Common myeloid progenitor, CD34-positive (primary cell): Measurements from ENCODE around the gene ISG20L2.
A peak's percentile ranks its signal among the peaks of the same experiment; 100 is the strongest.

Source experiments
- CTCF ChIA-PET: fragments of 350-600 bp; sonication (Branson Sonifier 250); formaldehyde crosslinking; loops from one replicate; lab custom pipeline; 2021; ENCODE audit warnings: antibody characterized with exemption; lab: Charles Lee
- POLR2A ChIA-PET: fragments of 350-600 bp; sonication (Branson Sonifier 250); formaldehyde crosslinking; loops from one replicate; lab custom pipeline; 2021; ENCODE audit warnings: antibody characterized with exemption; lab: Charles Lee
- DNase-seq, 3 donors: peaks; one replicate each; pipeline versions ENCODE4 v3.0.0 to v3.0.0-alpha.2; 2013
- H3K27ac ChIP-seq, 2 experiments: 1 replicate in 1 of 2; 2 replicates in 1 of 2; pipeline ENCODE4 v1.7.0; 2013; ENCODE audit warnings: inconsistent platforms in 2 of 2, low read length in 2 of 2, mild to moderate bottlenecking in 2 of 2, low read depth in 1 of 2, moderate library complexity in 1 of 2; ENCODE audit not compliant: severe bottlenecking in 2 of 2, insufficient read depth in 1 of 2, poor library complexity in 1 of 2
- H3K27me3 ChIP-seq, 5 experiments: replicated peaks in 2 of 5; 1 replicate in 3 of 5; 2 replicates in 2 of 5; pipeline versions ENCODE4 v1.6.1 to v1.7.0; 2013; ENCODE audit warnings: low read length in 4 of 5, mild to moderate bottlenecking in 2 of 5, moderate library complexity in 2 of 5, inconsistent platforms in 1 of 5; ENCODE audit not compliant: insufficient read depth in 5 of 5, control insufficient read depth in 4 of 5
- H3K36me3 ChIP-seq, 4 experiments: 1 replicate in 2 of 4; 2 replicates in 2 of 4; pipeline versions ENCODE4 v1.6.1 to v1.7.0; 2013; ENCODE audit warnings: low read length in 3 of 4, control low read depth in 1 of 4, mild to moderate bottlenecking in 1 of 4; ENCODE audit not compliant: control insufficient read depth in 4 of 4, insufficient read depth in 4 of 4
- H3K4me1 ChIP-seq, 4 experiments: 1 replicate in 3 of 4; 2 replicates in 1 of 4; pipeline versions ENCODE4 v1.6.1 to v1.7.1; 2013; ENCODE audit warnings: low read length in 3 of 4, mild to moderate bottlenecking in 3 of 4, control low read depth in 1 of 4, inconsistent platforms in 1 of 4, moderate library complexity in 1 of 4; ENCODE audit not compliant: control insufficient read depth in 4 of 4, insufficient read depth in 4 of 4; ENCODE audit errors: control extremely low read depth in 1 of 4
- H3K4me3 ChIP-seq, 7 experiments: 1 replicate in 4 of 7; 2 replicates in 3 of 7; pipeline versions ENCODE4 v1.5.1 to v1.7.0; 2013; ENCODE audit warnings: mild to moderate bottlenecking in 7 of 7, low read length in 6 of 7, moderate library complexity in 6 of 7, inconsistent platforms in 2 of 7, low read depth in 2 of 7, control low read depth in 1 of 7; ENCODE audit not compliant: insufficient read depth in 4 of 7, control insufficient read depth in 1 of 7; ENCODE audit errors: extremely low read depth in 1 of 7
- H3K9me3 ChIP-seq, 5 experiments: 1 replicate in 4 of 5; 2 replicates in 1 of 5; pipeline versions ENCODE4 v1.6.1 to v1.7.1; 2013; ENCODE audit warnings: low read length in 4 of 5, mild to moderate bottlenecking in 2 of 5, inconsistent platforms in 1 of 5, low read depth in 1 of 5, moderate library complexity in 1 of 5; ENCODE audit not compliant: control insufficient read depth in 4 of 5, insufficient read depth in 2 of 5; ENCODE audit errors: control extremely low read depth in 1 of 5
- WGBS: methylation state at CpG from one replicate; pipeline ENCODE4 v1.1.5; 2013; ENCODE audit not compliant: insufficient coverage; 5-methylcytosine and 5-hydroxymethylcytosine counted together

Gene ISG20L2

DNA sequence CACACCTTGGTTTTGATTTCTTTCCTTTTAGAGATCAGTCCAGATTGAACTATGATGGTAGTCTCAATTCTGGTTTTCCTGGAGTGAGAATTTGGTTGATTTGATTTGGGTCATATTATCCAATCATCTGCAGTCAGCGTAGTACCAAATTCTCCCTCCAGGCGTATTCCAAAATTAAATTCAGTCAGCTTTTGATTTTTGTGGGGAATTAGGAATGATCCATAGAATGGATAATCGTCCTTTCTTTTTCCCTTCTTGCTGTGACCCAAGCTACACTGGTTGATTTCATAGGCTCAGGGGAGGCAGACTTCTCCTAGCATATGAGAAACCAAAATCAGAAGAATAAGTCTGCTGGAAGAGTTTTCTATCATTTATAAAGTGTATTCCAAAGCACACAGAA is 43.7 kb upstream of the ISG20L2 start:
- Histone ChIP-seq H3K36me3 (peaks cover 0 to 31% (median 20%) of the 10 kb centered on the region in 4 experiments), H3K27ac (no peak overlapping the region), H3K9me3 (no peaks in the 10 kb centered on the region), H3K27me3 (no peaks in the 10 kb centered on the region), H3K4me3 (no peak overlapping the region), H3K4me1 (peaks cover 12 to 26% (median 18%) of the 10 kb centered on the region in 4 experiments)
- ChIA-PET CTCF (interaction anchor here (1.1 to 3.7 kb wide), 8 partner anchors 9 to 46 kb away, joined by 3 to 24 read pairs (median 4); no protein-coding TSS in a partner anchor), POLR2A (interaction anchor here (0.9 kb wide), 1 partner anchor 13 kb away, joined by 3 read pairs; no protein-coding TSS in a partner anchor)
- no CpG with 5 or more reads among the region's 3 CpGs for WGBS
- no peak for DNase-seq

DNA sequence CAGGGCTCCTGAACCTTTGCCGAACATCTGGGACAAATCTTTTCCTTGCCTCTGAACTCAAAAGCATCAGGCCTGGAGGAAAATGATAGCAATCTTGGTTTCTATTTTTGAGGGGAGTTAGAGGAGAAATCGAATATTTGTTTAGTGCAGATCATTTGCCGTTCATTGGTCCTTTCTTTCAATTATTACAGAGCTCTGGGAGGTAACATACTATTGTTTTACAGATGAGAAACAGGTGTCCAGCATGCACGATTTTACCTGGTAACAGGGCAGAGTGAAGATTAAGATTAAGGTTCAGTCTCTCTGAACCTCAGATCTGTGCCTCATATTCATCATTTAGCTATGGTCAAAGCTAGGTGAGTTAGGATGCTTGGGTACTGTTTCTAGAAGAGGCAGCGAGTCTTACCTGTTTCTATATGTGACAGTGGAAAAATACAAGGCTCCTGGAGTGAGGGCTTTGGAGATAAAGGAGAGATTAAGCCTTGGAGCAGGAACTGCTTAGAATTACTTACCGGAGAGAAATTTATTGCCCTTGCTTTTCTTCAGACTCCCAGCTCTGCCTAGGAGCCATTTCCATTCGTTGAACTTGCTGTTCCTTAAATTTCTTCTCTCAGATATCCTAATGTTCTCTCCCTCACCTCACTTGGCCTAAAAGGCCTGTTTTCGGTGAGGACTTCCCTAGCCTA is 40.2 kb upstream of the ISG20L2 start:
- ChIA-PET POLR2A (interaction anchor here (1.0 kb wide), 1 partner anchor 28 kb away, joined by 3 read pairs; the partner anchor contains the start of gene MRPL24), CTCF (interaction anchor here (0.6 to 3.3 kb wide), 10 partner anchors 12 to 145 kb away, joined by 3 to 18 read pairs (median 4); partner anchors contain the start of genes ISG20L2, METTL25B and MRPL24)
- Histone ChIP-seq H3K4me1 (peaks cover 15 to 34% (median 22%) of the 10 kb centered on the region in 4 experiments), H3K27ac (peak overlapping the region; percentile 99), H3K27me3 (no peaks in the 10 kb centered on the region), H3K36me3 (peaks cover 0 to 30% (median 18%) of the 10 kb centered on the region in 4 experiments), H3K4me3 (peak overlapping the region; percentile 75 to 98 (median 89)), H3K9me3 (no peaks in the 10 kb centered on the region)
- 38% methylated on average over 7 of the region's 8 CpGs for WGBS
- DNase-seq = no peak

DNA sequence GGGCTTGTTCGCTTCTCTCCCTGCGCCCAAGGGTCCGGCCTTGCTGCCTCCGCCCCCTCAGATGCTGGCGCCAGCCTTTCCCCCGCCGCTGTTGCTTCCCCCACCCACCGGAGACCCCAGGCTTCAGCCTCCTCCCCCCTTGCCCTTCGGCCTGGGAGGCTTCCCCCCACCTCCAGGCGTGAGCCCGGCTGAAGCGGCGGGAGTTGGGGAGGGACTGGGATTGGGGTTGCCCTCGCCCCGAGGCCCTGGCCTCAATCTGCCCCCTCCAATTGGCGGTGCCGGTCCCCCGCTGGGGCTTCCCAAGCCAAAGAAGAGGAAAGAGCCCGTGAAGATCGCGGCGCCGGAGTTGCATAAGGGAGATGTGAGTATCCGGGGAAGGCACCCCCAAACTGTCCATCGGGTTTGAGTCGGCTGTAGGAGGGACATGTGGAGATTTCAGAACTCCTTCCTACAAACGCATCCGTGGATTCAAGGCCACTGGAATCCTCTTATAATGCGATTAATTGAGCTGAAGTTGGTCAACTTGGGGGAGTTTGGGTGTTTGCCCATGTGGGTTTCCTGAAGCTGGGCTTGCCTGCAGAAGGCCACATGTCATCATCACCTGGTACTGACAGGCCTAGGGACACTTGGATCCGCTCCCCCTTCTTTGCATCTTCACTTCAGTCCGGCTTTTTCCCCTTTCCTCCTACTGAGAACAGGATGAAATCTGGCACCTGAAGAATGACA is 39.5 kb upstream of the ISG20L2 start:
- Histone ChIP-seq H3K27me3 (no peaks in the 10 kb centered on the region), H3K9me3 (no peaks in the 10 kb centered on the region), H3K4me3 (peak overlapping the region; percentile 75 to 98 (median 89)), H3K27ac (peak overlapping the region; percentile 99), H3K36me3 (peaks cover 0 to 26% (median 15%) of the 10 kb centered on the region in 4 experiments), H3K4me1 (peaks cover 15 to 34% (median 22%) of the 10 kb centered on the region in 4 experiments)
- ChIA-PET POLR2A (interaction anchor here (1.0 to 2.4 kb wide), 4 partner anchors 16 to 39 kb away, joined by 3 to 15 read pairs (median 6); partner anchors contain the start of genes HDGF, ISG20L2, METTL25B and MRPL24), CTCF (interaction anchor here (0.6 to 3.3 kb wide), 10 partner anchors 11 to 122 kb away, joined by 3 to 18 read pairs (median 4); partner anchors contain the start of genes ISG20L2, METTL25B and MRPL24)
- 1% methylated on average over 11 of the region's 31 CpGs for WGBS
- DNase-seq = peak; percentile 40 to 60 (median 45)

DNA sequence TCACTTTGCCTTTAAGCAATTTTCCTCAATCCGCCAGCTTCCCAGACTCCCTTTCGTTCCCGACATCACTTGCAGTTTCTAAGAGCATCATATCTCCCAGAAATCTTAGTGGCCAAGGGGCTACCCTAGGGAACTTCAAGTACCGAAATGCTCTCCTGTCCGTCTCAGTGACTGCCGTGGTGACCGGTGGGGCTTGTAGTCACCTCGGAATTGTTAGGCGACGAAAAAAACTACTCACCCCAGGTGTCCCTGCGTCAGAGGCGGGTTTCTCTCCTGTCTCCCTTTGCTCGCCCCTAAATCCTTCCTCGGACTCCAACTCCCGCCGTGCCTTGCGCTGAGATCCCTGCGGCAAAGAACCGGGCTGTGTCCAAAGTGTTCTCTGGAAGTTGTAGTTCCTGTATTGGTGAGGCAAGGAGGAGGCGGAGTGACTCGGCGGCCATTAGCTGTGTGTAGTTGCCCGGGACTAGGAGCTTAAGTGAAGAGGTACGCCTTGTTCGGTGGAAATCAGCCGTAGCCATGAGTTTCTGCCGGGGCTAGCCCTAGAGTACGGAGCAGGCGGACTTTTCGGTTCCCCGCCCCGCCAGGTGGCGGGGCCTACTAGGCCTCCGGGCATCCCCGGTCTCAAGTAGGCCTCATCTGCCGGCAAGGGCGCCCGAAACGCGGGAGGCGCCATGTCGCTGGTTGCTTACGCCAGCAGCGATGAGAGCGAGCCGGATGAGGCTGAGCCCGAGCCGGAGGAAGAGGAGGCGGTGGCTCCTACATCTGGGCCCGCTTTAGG is 38.7 kb upstream of the ISG20L2 start, which contains the start of gene PRCC:
TSS of gene PRCC (plus strand) at position 435 of the 778 bp plus-strand sequence. CDS start at position 672, 237 bp downstream.
- CTCF ChIA-PET = interaction anchor here (0.6 to 3.3 kb wide), 8 partner anchors 11 to 122 kb away, joined by 3 to 18 read pairs (median 3); partner anchors contain the start of genes ISG20L2, METTL25B and MRPL24
- WGBS = 0% methylated on average over 41 of the region's 50 CpGs
- DNase-seq = peak; percentile 100

DNA sequence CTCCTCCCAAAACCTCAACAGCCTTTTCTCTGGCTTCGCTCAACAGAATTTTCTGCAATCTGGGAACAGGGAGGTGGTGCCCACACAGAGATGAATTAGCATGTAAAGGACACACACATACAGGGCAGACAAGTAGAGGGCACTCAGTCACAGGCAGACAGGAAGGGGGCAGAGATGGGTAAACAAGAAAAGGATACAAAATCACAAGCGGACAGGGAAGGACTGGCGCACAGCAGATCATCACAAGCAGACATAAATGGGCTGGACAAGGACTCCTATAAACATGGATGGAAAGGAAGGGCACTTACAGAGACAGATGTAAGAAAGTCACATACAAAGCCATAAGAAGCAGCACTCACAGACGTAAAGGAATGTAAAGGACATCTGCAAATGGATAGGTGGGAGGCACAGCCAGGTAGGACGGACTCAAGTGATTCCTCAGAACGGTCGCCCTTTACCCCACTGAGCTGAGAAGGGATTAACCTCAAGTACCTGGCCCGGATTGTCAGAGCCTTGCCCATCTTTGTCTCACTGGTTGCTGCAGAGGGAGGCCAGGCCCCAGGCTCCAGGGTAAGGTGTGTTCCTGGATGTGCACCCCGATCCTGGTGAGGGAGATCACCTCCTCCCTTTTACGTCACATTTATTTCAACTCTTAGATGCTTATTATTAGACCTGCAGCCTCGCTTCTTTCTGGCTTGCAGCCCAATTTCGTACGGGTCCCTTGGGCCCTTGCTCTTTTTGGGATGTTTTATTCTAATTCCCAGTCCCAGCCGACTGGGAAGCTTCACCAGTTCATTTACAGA is 37.9 kb upstream of the ISG20L2 start:
- Histone ChIP-seq H3K9me3 (no peaks in the 10 kb centered on the region), H3K27me3 (no peaks in the 10 kb centered on the region), H3K4me3 (peak overlapping the region; percentile 44 to 98 (median 89)), H3K27ac (peak overlapping the region; percentile 58 to 99), H3K36me3 (peaks cover 0 to 14% (median 9%) of the 10 kb centered on the region in 4 experiments), H3K4me1 (peaks cover 12 to 34% (median 22%) of the 10 kb centered on the region in 4 experiments)
- POLR2A ChIA-PET = interaction anchor here (0.6 to 2.4 kb wide), 4 partner anchors 14 to 106 kb away, joined by 3 to 15 read pairs (median 6); partner anchors contain the start of genes HDGF, ISG20L2, METTL25B and MRPL24
- peak in 1 of 3 donors; percentile 17 for DNase-seq
- WGBS = 11% methylated on average over 11 of the region's 14 CpGs
- CTCF ChIA-PET = interaction anchor here (1.0 to 3.3 kb wide), 8 partner anchors 10 to 93 kb away, joined by 3 to 18 read pairs (median 4); partner anchors contain the start of genes HDGF, ISG20L2, METTL25B and MRPL24

More for the DNA sequence above, 38.7 kb upstream of the ISG20L2 start, which contains the start of gene PRCC:
- Histone ChIP-seq H3K36me3 (peaks cover 0 to 18% (median 12%) of the 10 kb centered on the region in 4 experiments), H3K9me3 (no peaks in the 10 kb centered on the region), H3K4me1 (peaks cover 15 to 34% (median 22%) of the 10 kb centered on the region in 4 experiments), H3K27ac (peak within 1 kb of the TSS; percentile 99), H3K27me3 (no peaks in the 10 kb centered on the region), H3K4me3 (peak within 1 kb of the TSS; percentile 75 to 98 (median 89))
- POLR2A ChIA-PET = interaction anchor here (0.6 to 2.4 kb wide), 4 partner anchors 15 to 107 kb away, joined by 3 to 15 read pairs (median 6); partner anchors contain the start of genes HDGF, ISG20L2, METTL25B and MRPL24
